CD8-positive, alpha-beta memory T cell (primary cell): Measurements from ENCODE around the gene MTFR1L. TPM values are rescaled to one million over a fixed set of nuclear protein-coding genes. Genes with fewer than 3 reads are reported as not detected.

Source experiments
- CTCF ChIA-PET: fragments of 350-600 bp; sonication (Branson Sonifier 250); formaldehyde crosslinking; loops from one replicate; lab custom pipeline; 2021; ENCODE audit warnings: antibody characterized with exemption; lab: Charles Lee
- POLR2A ChIA-PET: fragments of 350-600 bp; sonication (Branson Sonifier 250); formaldehyde crosslinking; loops from one replicate; lab custom pipeline; 2021; ENCODE audit warnings: antibody characterized with exemption; lab: Charles Lee
- DNase-seq, 5 donors: peaks; one replicate each; pipeline versions ENCODE4 v3.0.0 to v3.0.0-alpha.2; 2020 to 2022; ENCODE audit warnings: mixed read lengths in 1 of 5
- H3K27ac ChIP-seq: one replicate; pipeline ENCODE4 v1.7.0; 2013; ENCODE audit warnings: low read depth, mild to moderate bottlenecking, low read length, moderate library complexity
- H3K27me3 ChIP-seq: 2 replicates; pipeline ENCODE4 v1.7.0; 2013; ENCODE audit warnings: low read length, mild to moderate bottlenecking; ENCODE audit not compliant: insufficient read depth, poor library complexity, severe bottlenecking
- H3K36me3 ChIP-seq: 2 replicates; pipeline ENCODE4 v1.7.0; 2013; ENCODE audit warnings: mild to moderate bottlenecking, low read length, moderate library complexity; ENCODE audit not compliant: insufficient read depth
- H3K4me1 ChIP-seq: 2 replicates; pipeline ENCODE4 v1.7.0; 2013; ENCODE audit warnings: mild to moderate bottlenecking, low read length, moderate library complexity; ENCODE audit not compliant: insufficient read depth
- H3K4me3 ChIP-seq: 2 replicates; pipeline ENCODE4 v1.7.0; 2013; ENCODE audit warnings: mild to moderate bottlenecking, low read length
- H3K9me3 ChIP-seq: 2 replicates; pipeline ENCODE4 v1.7.0; 2013; ENCODE audit warnings: mild to moderate bottlenecking, low read length
- H3K27ac Mint-ChIP-seq, 8 donors: one replicate each; pipeline ENCODE4 v1.8.0; 2020 to 2021; ENCODE audit warnings: mixed read lengths in 8 of 8, mild to moderate bottlenecking in 6 of 8, inconsistent platforms in 3 of 8, moderate library complexity in 3 of 8
- H3K27me3 Mint-ChIP-seq, 2 donors: one replicate each; pipeline ENCODE4 v1.8.0; 2020 to 2021; ENCODE audit warnings: mixed read lengths in 2 of 2, mild to moderate bottlenecking in 1 of 2, moderate library complexity in 1 of 2
- H3K36me3 Mint-ChIP-seq, 3 donors: one replicate each; pipeline ENCODE4 v1.8.0; 2020 to 2021; ENCODE audit warnings: mixed read lengths in 3 of 3, inconsistent platforms in 1 of 3, mild to moderate bottlenecking in 1 of 3
- H3K4me1 Mint-ChIP-seq, 3 donors: one replicate each; pipeline ENCODE4 v1.8.0; 2020 to 2021; ENCODE audit warnings: mixed read lengths in 3 of 3, inconsistent platforms in 1 of 3, mild to moderate bottlenecking in 1 of 3
- H3K4me3 Mint-ChIP-seq, 7 donors: one replicate each; pipeline ENCODE4 v1.8.0; 2020 to 2021; ENCODE audit warnings: mixed read lengths in 7 of 7, mild to moderate bottlenecking in 6 of 7, moderate library complexity in 4 of 7, inconsistent platforms in 2 of 7
- H3K9me3 Mint-ChIP-seq, 5 donors: one replicate each; pipeline ENCODE4 v1.8.0; 2020 to 2022; ENCODE audit warnings: mixed read lengths in 5 of 5, mild to moderate bottlenecking in 3 of 5, moderate library complexity in 2 of 5, inconsistent platforms in 1 of 5
- polyA plus RNA-seq: library from polyadenylated mRNA; unstranded; fragments of 300-500 nt; fragmentation: Illumina TruSeq; gene quantifications from one replicate; pipeline ENCODE4 v1.2.3, GENCODE V29; 2021
- total RNA-seq, 2 experiments: library from RNA; stranded (reverse); gene quantifications; one replicate each; pipeline ENCODE4 v1.2.3, GENCODE V29; 2021

Gene MTFR1L
- total and polyA plus RNA-seq, 3 experiments from 2014 or later = 29.7 to 33.5 (median 30.2) TPM

DNA sequence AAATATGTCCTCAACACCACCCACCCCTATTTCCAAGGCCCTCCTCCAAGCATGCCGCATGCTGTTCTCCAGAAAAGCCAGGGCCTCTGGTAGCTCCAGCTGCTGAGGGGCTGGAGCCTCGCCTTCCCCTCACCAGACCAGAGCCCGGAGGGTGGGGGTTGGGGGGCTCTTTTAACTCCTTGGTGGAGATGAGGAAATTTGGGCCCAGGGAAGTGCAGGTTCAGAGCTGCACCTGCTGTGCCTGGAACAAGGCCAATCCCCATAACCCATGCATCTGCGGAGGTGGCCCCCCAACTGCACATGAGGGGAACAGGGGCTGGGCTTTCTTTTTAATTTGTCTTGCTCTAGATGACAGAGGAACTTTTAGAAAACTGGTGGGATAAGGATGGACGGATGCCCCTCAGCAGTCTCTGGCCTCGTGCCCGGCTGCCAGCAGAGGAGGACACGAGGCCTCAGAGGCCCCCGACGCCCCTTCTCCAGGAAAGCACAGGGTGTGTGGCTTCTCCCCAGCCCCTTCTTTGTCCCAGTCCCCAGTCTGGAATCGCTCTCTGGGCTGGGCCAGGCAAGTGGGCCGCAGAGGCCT is 20.3 kb upstream of the MTFR1L start:
- POLR2A ChIA-PET = interaction anchor here (0.6 to 1.2 kb wide), 2 partner anchors 25 to 88 kb away, joined by 3 to 4 read pairs; no protein-coding TSS in a partner anchor

DNA sequence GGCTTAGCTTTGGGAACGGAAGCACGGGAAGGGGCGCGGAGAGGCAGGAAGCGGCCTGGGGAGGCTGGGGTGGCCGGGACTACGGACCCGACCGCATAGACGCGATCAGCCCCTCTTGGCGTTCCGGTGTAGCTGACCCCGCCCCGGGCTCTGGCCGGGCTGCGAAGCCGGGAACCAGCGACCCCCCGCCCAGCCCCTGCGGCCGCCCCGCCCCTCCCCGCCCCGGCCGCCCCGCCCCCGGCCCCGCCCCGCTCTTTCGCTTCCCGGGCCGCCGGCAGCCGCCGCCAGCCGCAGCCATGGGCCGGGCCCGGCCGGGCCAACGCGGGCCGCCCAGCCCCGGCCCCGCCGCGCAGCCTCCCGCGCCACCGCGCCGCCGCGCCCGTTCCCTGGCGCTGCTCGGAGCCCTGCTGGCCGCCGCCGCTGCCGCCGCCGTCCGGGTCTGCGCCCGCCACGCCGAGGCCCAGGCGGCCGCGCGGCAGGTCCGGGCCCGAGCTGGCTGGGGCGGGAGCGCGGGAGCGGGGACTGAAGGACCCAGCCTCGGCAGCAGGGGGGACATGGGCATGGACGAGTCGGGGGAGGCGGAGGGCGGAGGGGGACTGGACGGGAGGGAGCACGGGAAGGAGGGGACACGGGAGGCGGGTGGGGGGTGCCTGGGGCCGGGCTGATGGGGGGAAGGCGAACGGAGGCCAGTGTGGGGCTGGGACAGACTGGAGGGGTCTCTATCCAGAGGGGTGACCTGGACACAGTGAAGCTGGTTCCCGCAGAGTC is 19.6 kb upstream of the MTFR1L start, which contains the start of gene SELENON:
SELENON (plus strand) TSS at position 259 of the 768 bp plus-strand sequence; CDS start at position 297, 38 bp downstream.
- Mint-ChIP-seq H3K27me3 (peaks cover 0 to 3% of the 10 kb centered on the region in 2 donors), H3K36me3 (peaks cover 0 to under 1% (median 0%) of the 10 kb centered on the region in 3 donors), H3K9me3 (no peaks in the 10 kb centered on the region), H3K4me3 (peak within 1 kb of the TSS; percentile 73 to 93 (median 80)), H3K27ac (peak within 1 kb of the TSS in 7 of 8 donors; percentile 53 to 96 (median 73)), H3K4me1 (peaks cover 42 to 66% (median 59%) of the 10 kb centered on the region in 3 donors)
- POLR2A ChIA-PET = interaction anchor here (1.2 kb wide), 1 partner anchor 25 kb away, joined by 4 read pairs; no protein-coding TSS in a partner anchor
- DNase-seq = peak; percentile 15 to 59 (median 26)
- no peaks in the 10 kb centered on the region for H3K9me3 ChIP-seq
- H3K27me3 ChIP-seq = no peaks in the 10 kb centered on the region
- H3K4me1 ChIP-seq = peaks cover 67% of the 10 kb centered on the region
- no peaks in the 10 kb centered on the region for H3K36me3 ChIP-seq
- H3K27ac ChIP-seq = no peak within 1 kb of the TSS
- peak within 1 kb of the TSS; percentile 50 for H3K4me3 ChIP-seq
- CTCF ChIA-PET = interaction anchor here (1.0 to 3.5 kb wide), 5 partner anchors 10 to 279 kb away, joined by 3 to 14 read pairs (median 12); no protein-coding TSS in a partner anchor

More for the DNA sequence above, 20.3 kb upstream of the MTFR1L start:
- no peaks in the 10 kb centered on the region for H3K9me3 ChIP-seq
- H3K4me1 ChIP-seq = peaks cover 67% of the 10 kb centered on the region
- Mint-ChIP-seq H3K4me1 (peaks cover 43 to 68% (median 55%) of the 10 kb centered on the region in 3 donors), H3K4me3 (peak overlapping the region; percentile 71 to 89 (median 76)), H3K27me3 (peaks cover 0 to 3% of the 10 kb centered on the region in 2 donors), H3K36me3 (no peaks in the 10 kb centered on the region), H3K27ac (peak overlapping the region in 6 of 8 donors; percentile 66 to 95 (median 74)), H3K9me3 (no peaks in the 10 kb centered on the region)
- H3K4me3 ChIP-seq = no peak overlapping the region
- CTCF ChIA-PET = interaction anchor here (1.0 to 2.8 kb wide), 3 partner anchors 10 to 249 kb away, joined by 3 to 13 read pairs (median 4); no protein-coding TSS in a partner anchor
- no peaks in the 10 kb centered on the region for H3K27me3 ChIP-seq
- no peak for DNase-seq
- no peaks in the 10 kb centered on the region for H3K36me3 ChIP-seq
- no peak overlapping the region for H3K27ac ChIP-seq

DNA sequence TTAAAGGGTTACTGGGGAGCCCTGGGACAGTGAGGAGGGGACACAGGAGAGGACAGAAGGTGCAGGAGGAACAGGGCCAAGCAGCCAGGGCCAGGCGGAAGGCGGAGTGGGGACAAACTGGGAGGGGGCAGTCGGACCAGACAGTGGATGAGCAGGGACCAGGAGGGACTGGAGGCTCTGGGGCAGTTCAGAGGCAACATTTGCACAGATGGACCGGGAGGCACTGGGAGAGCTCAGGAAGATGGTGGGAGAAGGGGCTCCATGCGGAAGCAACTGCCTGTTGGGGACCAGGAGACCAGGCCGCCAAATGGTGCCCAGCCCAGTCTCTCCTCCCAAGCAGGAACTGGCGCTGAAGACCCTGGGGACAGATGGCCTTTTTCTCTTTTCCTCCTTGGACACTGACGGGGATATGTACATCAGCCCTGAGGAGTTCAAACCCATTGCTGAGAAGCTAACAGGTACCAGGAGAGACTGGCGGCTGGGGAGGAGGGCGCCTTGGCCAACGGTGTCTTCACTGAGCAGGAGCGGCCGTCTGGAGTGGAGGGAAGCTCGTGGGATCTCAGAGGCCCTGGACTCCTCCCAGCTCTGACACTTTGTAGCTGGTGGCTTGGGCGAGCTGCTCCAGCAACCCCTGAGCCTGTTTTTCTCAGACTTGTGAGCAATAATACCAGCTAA is 18.9 kb upstream of the MTFR1L start:
- H3K27me3 ChIP-seq = no peaks in the 10 kb centered on the region
- DNase-seq = no peak
- H3K9me3 Mint-ChIP-seq = no peaks in the 10 kb centered on the region
- H3K4me1 ChIP-seq = peaks cover 65% of the 10 kb centered on the region
- H3K4me3 ChIP-seq = peak overlapping the region; percentile 50
- H3K4me3 Mint-ChIP-seq = peak overlapping the region; percentile 49 to 93 (median 80)
- H3K36me3 Mint-ChIP-seq = peaks cover 0 to 8% (median 0%) of the 10 kb centered on the region in 3 donors
- H3K9me3 ChIP-seq = no peaks in the 10 kb centered on the region
- no peaks in the 10 kb centered on the region for H3K36me3 ChIP-seq
- no peak overlapping the region for H3K27ac ChIP-seq
- peaks cover 40 to 59% (median 55%) of the 10 kb centered on the region in 3 donors for H3K4me1 Mint-ChIP-seq
- H3K27me3 Mint-ChIP-seq = peaks cover 0 to 3% of the 10 kb centered on the region in 2 donors
- ChIA-PET POLR2A (interaction anchor here (0.7 kb wide), 1 partner anchor 19 kb away, joined by 3 read pairs; the partner anchor contains the start of gene MTFR1L), CTCF (interaction anchor here (1.5 to 3.5 kb wide), 4 partner anchors 9 to 280 kb away, joined by 3 to 14 read pairs (median 12); no protein-coding TSS in a partner anchor)
- peak overlapping the region in 7 of 8 donors; percentile 36 to 96 (median 63) for H3K27ac Mint-ChIP-seq

DNA sequence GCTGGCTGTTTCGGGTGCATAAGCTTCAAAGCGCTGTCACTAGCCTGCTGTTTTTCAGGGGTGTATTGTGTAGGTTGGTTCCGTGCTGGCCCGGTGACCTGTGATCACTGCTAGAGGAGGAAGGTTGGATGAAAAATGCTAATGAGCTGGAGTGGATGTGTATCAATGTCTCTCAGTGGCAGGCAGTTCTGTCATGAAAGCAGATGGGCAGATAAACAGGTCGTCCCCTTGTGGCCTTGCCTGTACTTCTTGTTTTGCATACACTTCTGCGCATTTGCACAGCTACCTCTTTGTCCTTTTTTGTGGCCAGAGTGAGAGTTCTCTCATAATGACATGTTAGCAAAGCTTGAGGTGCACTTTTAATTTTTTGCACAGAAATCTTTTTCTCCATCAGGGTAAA is 16.8 kb upstream of the MTFR1L start:
- Mint-ChIP-seq H3K9me3 (no peaks in the 10 kb centered on the region), H3K27me3 (no peaks in the 10 kb centered on the region), H3K36me3 (peaks cover 0 to 21% (median 5%) of the 10 kb centered on the region in 3 donors), H3K27ac (peak overlapping the region in 3 of 8 donors; percentile 43 to 75 (median 67)), H3K4me3 (peak overlapping the region in 6 of 7 donors; percentile 6 to 75 (median 54)), H3K4me1 (peaks cover 21 to 38% (median 34%) of the 10 kb centered on the region in 3 donors)
- Histone ChIP-seq H3K36me3 (no peaks in the 10 kb centered on the region), H3K27me3 (no peaks in the 10 kb centered on the region), H3K9me3 (no peaks in the 10 kb centered on the region), H3K27ac (no peak overlapping the region), H3K4me3 (no peak overlapping the region), H3K4me1 (peaks cover 45% of the 10 kb centered on the region)
- CTCF ChIA-PET = interaction anchor here (0.8 to 3.5 kb wide), 4 partner anchors 7 to 194 kb away, joined by 3 to 14 read pairs (median 12); no protein-coding TSS in a partner anchor
- POLR2A ChIA-PET = no interaction called here
- no peak for DNase-seq

DNA sequence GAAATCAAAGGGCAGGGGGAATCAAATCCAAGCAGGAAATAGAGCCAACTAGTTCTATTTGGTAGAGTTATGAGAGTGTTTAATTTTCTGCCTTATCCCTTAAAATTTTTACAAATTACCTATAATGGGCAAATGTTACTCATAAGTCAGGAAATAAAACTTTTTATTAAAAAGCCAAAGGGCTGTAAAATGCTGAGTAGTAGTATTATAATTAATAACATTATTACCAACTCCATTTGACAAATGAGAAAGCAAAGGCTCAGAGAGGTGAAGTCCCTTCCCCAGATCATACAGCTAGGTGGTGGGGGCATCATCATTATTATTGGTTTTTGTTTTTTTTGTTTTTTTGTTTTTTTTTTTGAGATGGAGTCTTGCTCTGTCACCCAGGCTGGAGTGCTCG is 16.4 kb upstream of the MTFR1L start:
- no peaks in the 10 kb centered on the region for H3K9me3 Mint-ChIP-seq
- H3K36me3 Mint-ChIP-seq = peaks cover 0 to 21% (median 5%) of the 10 kb centered on the region in 3 donors
- H3K4me3 ChIP-seq = no peak overlapping the region
- peaks cover 18 to 33% (median 30%) of the 10 kb centered on the region in 3 donors for H3K4me1 Mint-ChIP-seq
- no peaks in the 10 kb centered on the region for H3K27me3 ChIP-seq
- DNase-seq = no peak
- ChIA-PET POLR2A (no interaction called here), CTCF (interaction anchor here (0.8 to 3.5 kb wide), 2 partner anchors 17 to 184 kb away, joined by 3 to 14 read pairs; no protein-coding TSS in a partner anchor)
- peak overlapping the region in 1 of 7 donors; percentile 75 for H3K4me3 Mint-ChIP-seq
- H3K36me3 ChIP-seq = no peaks in the 10 kb centered on the region
- peaks cover 40% of the 10 kb centered on the region for H3K4me1 ChIP-seq
- no peaks in the 10 kb centered on the region for H3K9me3 ChIP-seq
- no peaks in the 10 kb centered on the region for H3K27me3 Mint-ChIP-seq
- no peak overlapping the region for H3K27ac ChIP-seq
- no peak overlapping the region for H3K27ac Mint-ChIP-seq

DNA sequence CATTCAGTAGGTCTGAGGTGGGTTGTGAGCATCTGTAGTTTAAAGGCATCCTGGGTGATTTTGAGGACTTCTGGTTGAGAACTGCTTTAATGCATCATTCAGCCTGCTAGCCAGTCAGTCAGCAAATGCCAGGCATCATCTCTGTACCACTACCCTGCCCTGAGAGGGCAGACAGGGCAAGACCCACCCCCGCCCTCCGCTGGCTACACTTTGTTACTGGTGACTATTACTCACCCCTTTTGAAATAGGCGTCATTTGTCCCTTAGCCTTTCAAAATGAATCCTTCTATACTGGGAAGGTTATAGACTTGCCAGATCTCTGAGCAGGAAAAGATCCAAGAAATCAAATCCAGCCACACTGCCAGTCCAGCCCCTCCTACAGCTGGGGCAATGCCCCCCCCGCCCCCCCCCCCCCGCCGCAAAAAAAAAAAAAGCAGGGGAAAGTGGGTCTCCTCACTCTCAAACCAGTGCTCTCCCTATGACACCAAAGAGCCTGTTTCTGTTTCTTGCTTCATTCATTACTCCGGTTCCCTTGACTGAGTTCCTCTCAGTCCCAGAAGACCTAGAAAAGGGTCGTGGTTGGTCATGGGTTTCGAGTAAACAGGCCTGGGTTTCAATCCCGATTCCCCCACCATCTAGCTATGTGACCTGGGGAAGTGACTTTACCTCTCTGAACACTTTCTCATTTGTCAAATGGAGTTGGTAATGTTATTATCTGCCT is 15.3 kb upstream of the MTFR1L start:
- ChIA-PET POLR2A (no interaction called here), CTCF (interaction anchor here (0.5 to 0.8 kb wide), 3 partner anchors 8 to 401 kb away, joined by 3 read pairs; no protein-coding TSS in a partner anchor)
- Histone ChIP-seq H3K27ac (no peak overlapping the region), H3K4me3 (no peak overlapping the region), H3K9me3 (no peaks in the 10 kb centered on the region), H3K36me3 (no peaks in the 10 kb centered on the region), H3K4me1 (peaks cover 32% of the 10 kb centered on the region), H3K27me3 (no peaks in the 10 kb centered on the region)
- Mint-ChIP-seq H3K9me3 (no peaks in the 10 kb centered on the region), H3K36me3 (peaks cover 0 to 30% (median 5%) of the 10 kb centered on the region in 3 donors), H3K27me3 (no peaks in the 10 kb centered on the region), H3K4me1 (peaks cover 17 to 26% (median 26%) of the 10 kb centered on the region in 3 donors), H3K27ac (no peak overlapping the region), H3K4me3 (peak overlapping the region in 1 of 7 donors; percentile 32)
- DNase-seq = peak in 1 of 5 donors; percentile 19
